Measurements from ENCODE around the gene VIPR1.
A peak's percentile ranks its signal among the peaks of the same experiment; 100 is the strongest.

Gene VIPR1

GRCh38 chr3:42524751-42525150 lies 22.3 kb downstream of the VIPR1 start:
- Histone ChIP-seq H3K79me1 (replicated peaks; ENCODE audit: low read length, poor library complexity, severe bottlenecking) (no peaks in the 10 kb centered on the region), H3K27ac (ENCODE audit: low read length, poor library complexity, severe bottlenecking) (no peak overlapping the region), H3K23ac (ENCODE audit: low read length in 2 of 2) (no peak overlapping the region), H2BK15ac (ENCODE audit: low read depth, poor library complexity, severe bottlenecking) (no peak overlapping the region), H3K4me3 (ENCODE audit: insufficient read depth in 1 of 2, low read depth in 1 of 2, low read length in 2 of 2) (no peak overlapping the region), H3K18ac (ENCODE audit: low read depth in 1 of 2, low read length in 2 of 2) (no peak overlapping the region), H3K4me2 (ENCODE audit: low read length, poor library complexity, severe bottlenecking) (no peak overlapping the region), H3K27me3 (ENCODE audit: control insufficient read depth in 1 of 2, insufficient read depth in 1 of 2, low read length in 2 of 2) (peaks cover 5 to 20% of the 10 kb centered on the region in 2 experiments), H3K9me3 (ENCODE audit: control insufficient read depth, low read length) (no peaks in the 10 kb centered on the region), H3K9ac (ENCODE audit: low read length) (no peak overlapping the region), H3K4ac (ENCODE audit: low read depth in 1 of 2, low read length in 2 of 2) (no peak overlapping the region), H2AK5ac (ENCODE audit: low read length, severe bottlenecking) (no peak overlapping the region), H3K4me1 (ENCODE audit: control insufficient read depth, insufficient read depth, low read depth, low read length) (peaks cover 11% of the 10 kb centered on the region), H4K91ac (ENCODE audit: low read length) (no peak overlapping the region), H3K14ac (ENCODE audit: low read length in 2 of 2) (no peak overlapping the region), H2BK5ac (ENCODE audit: low read depth, low read length, poor library complexity, severe bottlenecking) (no peak overlapping the region), H2BK12ac (ENCODE audit: low read length in 2 of 2) (no peak overlapping the region), H4K8ac (ENCODE audit: low read length) (no peak overlapping the region), H2AFZ (ENCODE audit: low read depth, low read length) (no peak overlapping the region), H3K36me3 (ENCODE audit: control insufficient read depth in 1 of 2, insufficient read depth in 2 of 2, low read depth in 1 of 2, low read length in 2 of 2) (no peaks in the 10 kb centered on the region), H2BK120ac (ENCODE audit: low read depth, low read length) (no peak overlapping the region)
- no peak for DNase-seq
- no CpG with 5 or more reads among the region's 3 CpGs for WGBS

GRCh38 chr3:42525212-42525611 lies 22.8 kb downstream of the VIPR1 start:
- no peak overlapping the region for H3K4me2 ChIP-seq (ENCODE audit: low read length, poor library complexity, severe bottlenecking)
- H3K23ac ChIP-seq (ENCODE audit: low read length in 2 of 2): no peak overlapping the region
- H4K91ac ChIP-seq (ENCODE audit: low read length): no peak overlapping the region
- no peak overlapping the region for H3K4ac ChIP-seq (ENCODE audit: low read depth in 1 of 2, low read length in 2 of 2)
- DNase-seq: no peak
- H2AK5ac ChIP-seq (ENCODE audit: low read length, severe bottlenecking): no peak overlapping the region
- H2AFZ ChIP-seq (ENCODE audit: low read depth, low read length): no peak overlapping the region
- no peak overlapping the region for H2BK15ac ChIP-seq (ENCODE audit: low read depth, poor library complexity, severe bottlenecking)
- no peak overlapping the region for H3K9ac ChIP-seq (ENCODE audit: low read length)
- H3K79me1 ChIP-seq (replicated peaks; ENCODE audit: low read length, poor library complexity, severe bottlenecking): no peaks in the 10 kb centered on the region
- H3K9me3 ChIP-seq (ENCODE audit: control insufficient read depth, low read length): no peaks in the 10 kb centered on the region
- no peak overlapping the region for H2BK5ac ChIP-seq (ENCODE audit: low read depth, low read length, poor library complexity, severe bottlenecking)
- no peak overlapping the region for H3K27ac ChIP-seq (ENCODE audit: low read length, poor library complexity, severe bottlenecking)
- H3K4me1 ChIP-seq (ENCODE audit: control insufficient read depth, insufficient read depth, low read depth, low read length): peaks cover 11% of the 10 kb centered on the region
- 61% methylated on average over 4 of the region's 4 CpGs for whole genome bisulfite sequencing
- no peaks in the 10 kb centered on the region for H3K36me3 ChIP-seq (ENCODE audit: control insufficient read depth in 1 of 2, insufficient read depth in 2 of 2, low read depth in 1 of 2, low read length in 2 of 2)
- no peak overlapping the region for H2BK12ac ChIP-seq (ENCODE audit: low read length in 2 of 2)
- H3K27me3 ChIP-seq (ENCODE audit: control insufficient read depth in 1 of 2, insufficient read depth in 1 of 2, low read length in 2 of 2): peaks cover 5 to 23% of the 10 kb centered on the region in 2 experiments
- H3K14ac ChIP-seq (ENCODE audit: low read length in 2 of 2): no peak overlapping the region
- no peak overlapping the region for H2BK120ac ChIP-seq (ENCODE audit: low read depth, low read length)
- no peak overlapping the region for H3K4me3 ChIP-seq (ENCODE audit: insufficient read depth in 1 of 2, low read depth in 1 of 2, low read length in 2 of 2)
- H4K8ac ChIP-seq (ENCODE audit: low read length): no peak overlapping the region
- H3K18ac ChIP-seq (ENCODE audit: low read depth in 1 of 2, low read length in 2 of 2): no peak overlapping the region

GRCh38 chr3:42525736-42526345 lies 23.4 kb downstream of the VIPR1 start:
- Histone ChIP-seq H3K27ac (ENCODE audit: low read length, poor library complexity, severe bottlenecking) (no peak overlapping the region), H3K4me1 (ENCODE audit: control insufficient read depth, insufficient read depth, low read depth, low read length) (peaks cover 11% of the 10 kb centered on the region), H2AFZ (ENCODE audit: low read depth, low read length) (no peak overlapping the region), H4K91ac (ENCODE audit: low read length) (no peak overlapping the region), H3K9me3 (ENCODE audit: control insufficient read depth, low read length) (no peaks in the 10 kb centered on the region), H3K79me1 (replicated peaks; ENCODE audit: low read length, poor library complexity, severe bottlenecking) (no peaks in the 10 kb centered on the region), H3K4me3 (ENCODE audit: insufficient read depth in 1 of 2, low read depth in 1 of 2, low read length in 2 of 2) (no peak overlapping the region), H2BK12ac (ENCODE audit: low read length in 2 of 2) (no peak overlapping the region), H3K23ac (ENCODE audit: low read length in 2 of 2) (peak overlapping the region in 1 of 2 experiments; percentile 37), H3K4me2 (ENCODE audit: low read length, poor library complexity, severe bottlenecking) (no peak overlapping the region), H3K27me3 (ENCODE audit: control insufficient read depth in 1 of 2, insufficient read depth in 1 of 2, low read length in 2 of 2) (peaks cover 3 to 28% of the 10 kb centered on the region in 2 experiments), H2BK120ac (ENCODE audit: low read depth, low read length) (no peak overlapping the region), H3K4ac (ENCODE audit: low read depth in 1 of 2, low read length in 2 of 2) (no peak overlapping the region), H2AK5ac (ENCODE audit: low read length, severe bottlenecking) (no peak overlapping the region), H4K8ac (ENCODE audit: low read length) (no peak overlapping the region), H3K9ac (ENCODE audit: low read length) (no peak overlapping the region), H3K36me3 (ENCODE audit: control insufficient read depth in 1 of 2, insufficient read depth in 2 of 2, low read depth in 1 of 2, low read length in 2 of 2) (no peaks in the 10 kb centered on the region), H2BK15ac (ENCODE audit: low read depth, poor library complexity, severe bottlenecking) (no peak overlapping the region), H3K18ac (ENCODE audit: low read depth in 1 of 2, low read length in 2 of 2) (no peak overlapping the region), H2BK5ac (ENCODE audit: low read depth, low read length, poor library complexity, severe bottlenecking) (no peak overlapping the region), H3K14ac (ENCODE audit: low read length in 2 of 2) (no peak overlapping the region)
- no peak for DNase-seq
- 87% methylated on average over 10 of the region's 13 CpGs for WGBS

- H3K4me2 ChIP-seq (ENCODE audit: low read length, poor library complexity, severe bottlenecking): no peak overlapping the region
- DNase-seq: no peak
Observed at GRCh38 chr3:42526616-42527367, 24.3 kb downstream of the VIPR1 start.

More at GRCh38 chr3:42526616-42527367, 24.3 kb downstream of the VIPR1 start:
- H3K36me3 ChIP-seq (ENCODE audit: control insufficient read depth in 1 of 2, insufficient read depth in 2 of 2, low read depth in 1 of 2, low read length in 2 of 2): no peaks in the 10 kb centered on the region
- no peak overlapping the region for H3K18ac ChIP-seq (ENCODE audit: low read depth in 1 of 2, low read length in 2 of 2)
- no peaks in the 10 kb centered on the region for H3K9me3 ChIP-seq (ENCODE audit: control insufficient read depth, low read length)
- no peak overlapping the region for H2AK5ac ChIP-seq (ENCODE audit: low read length, severe bottlenecking)
- H4K91ac ChIP-seq (ENCODE audit: low read length): no peak overlapping the region
- H3K27ac ChIP-seq (ENCODE audit: low read length, poor library complexity, severe bottlenecking): no peak overlapping the region
- H3K23ac ChIP-seq (ENCODE audit: low read length in 2 of 2): no peak overlapping the region
- no peak overlapping the region for H2AFZ ChIP-seq (ENCODE audit: low read depth, low read length)
- H2BK120ac ChIP-seq (ENCODE audit: low read depth, low read length): no peak overlapping the region
- H3K79me1 ChIP-seq (replicated peaks; ENCODE audit: low read length, poor library complexity, severe bottlenecking): no peaks in the 10 kb centered on the region
- H4K8ac ChIP-seq (ENCODE audit: low read length): no peak overlapping the region
- H3K4me3 ChIP-seq (ENCODE audit: insufficient read depth in 1 of 2, low read depth in 1 of 2, low read length in 2 of 2): no peak overlapping the region
- H3K27me3 ChIP-seq (ENCODE audit: control insufficient read depth in 1 of 2, insufficient read depth in 1 of 2, low read length in 2 of 2): peaks cover 10 to 32% of the 10 kb centered on the region in 2 experiments
- H3K9ac ChIP-seq (ENCODE audit: low read length): no peak overlapping the region
- 86% methylated on average over 15 of the region's 15 CpGs for WGBS
- no peak overlapping the region for H2BK12ac ChIP-seq (ENCODE audit: low read length in 2 of 2)
- no peak overlapping the region for H3K14ac ChIP-seq (ENCODE audit: low read length in 2 of 2)
- H3K4me1 ChIP-seq (ENCODE audit: control insufficient read depth, insufficient read depth, low read depth, low read length): peaks cover 11% of the 10 kb centered on the region
- no peak overlapping the region for H3K4ac ChIP-seq (ENCODE audit: low read depth in 1 of 2, low read length in 2 of 2)
- H2BK15ac ChIP-seq (ENCODE audit: low read depth, poor library complexity, severe bottlenecking): no peak overlapping the region
- H2BK5ac ChIP-seq (ENCODE audit: low read depth, low read length, poor library complexity, severe bottlenecking): no peak overlapping the region

Measured in mesenchymal stem cell (in vitro differentiated cells and primary cell).